ENCODE data around the gene MICAL3. TPM values are rescaled to one million over a fixed set of nuclear protein-coding genes. Genes with fewer than 3 reads are reported as not detected.

Gene MICAL3
- polyA plus RNA-seq, 1 donor from 2014 or later = 28.1 TPM

DNA sequence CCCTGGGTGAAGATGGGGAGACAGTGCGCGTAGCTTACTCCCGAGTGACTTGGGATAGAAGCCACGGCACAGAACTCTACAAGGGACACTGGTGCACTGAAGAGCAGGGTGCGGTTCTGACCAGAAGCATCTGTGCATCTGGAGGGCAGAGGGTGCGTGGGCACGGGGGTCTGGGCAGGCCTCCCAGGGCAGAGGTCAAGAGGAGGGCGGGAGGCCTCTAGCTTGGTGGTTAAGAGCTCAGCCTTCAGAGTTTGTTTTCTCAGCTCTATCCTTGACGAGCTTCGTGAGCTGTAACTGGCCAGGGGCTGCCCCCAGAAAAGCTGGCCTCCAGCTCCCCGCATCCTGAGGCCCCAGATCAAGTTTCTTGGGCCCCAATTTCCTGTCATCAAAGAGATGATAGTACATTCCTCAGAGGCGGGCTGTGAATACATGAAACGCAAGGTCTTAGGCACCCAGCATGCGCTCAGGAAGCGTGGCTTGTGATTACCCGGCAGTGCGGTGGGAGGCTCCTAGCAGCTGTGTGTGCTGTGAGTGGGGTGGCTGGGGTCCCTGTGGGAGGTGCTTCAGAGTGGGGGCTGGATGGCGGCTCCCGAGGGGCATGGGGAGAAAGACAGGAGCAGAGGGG is 244.1 kb downstream of the MICAL3 start:
- H3K9me2 ChIP-seq (ENCODE audit: insufficient read depth, low read length) = no peaks in the 10 kb centered on the region
- no peak overlapping the region for H2AFZ ChIP-seq (ENCODE audit: low read depth, low read length)
- no peak overlapping the region for H3K27ac ChIP-seq (ENCODE audit: low read length)
- TF ChIP-seq EP300 (conservative IDR thresholded peaks at IDR 0.05; ENCODE audit: poor library complexity, severe bottlenecking) (no peak), MXI1 (conservative IDR thresholded peaks at IDR 0.05; ENCODE audit: poor library complexity, severe bottlenecking) (no peak), POLR2AphosphoS5 (IDR thresholded peaks at IDR 0.05) (no peak)
- no peaks in the 10 kb centered on the region for H3K79me2 ChIP-seq (replicated peaks; ENCODE audit: insufficient read depth, low read length)
- no peaks in the 10 kb centered on the region for H3K27me3 ChIP-seq (ENCODE audit: insufficient read depth, low read depth, low read length)
- no peaks in the 10 kb centered on the region for H3K36me3 ChIP-seq (ENCODE audit: insufficient read depth, low read length)
- no peak overlapping the region for H3K9ac ChIP-seq (ENCODE audit: low read length)
- H4K20me1 ChIP-seq (ENCODE audit: insufficient read depth) = no peaks in the 10 kb centered on the region
- H3K4me3 ChIP-seq (ENCODE audit: low read length) = no peak overlapping the region
- H3F3A ChIP-seq (ENCODE audit: insufficient read depth, low read length, poor library complexity, severe bottlenecking) = no peaks in the 10 kb centered on the region
- H3K9me3 ChIP-seq (ENCODE audit: low read length) = no peaks in the 10 kb centered on the region
- no peak overlapping the region for H3K4me2 ChIP-seq (ENCODE audit: low read length)

DNA sequence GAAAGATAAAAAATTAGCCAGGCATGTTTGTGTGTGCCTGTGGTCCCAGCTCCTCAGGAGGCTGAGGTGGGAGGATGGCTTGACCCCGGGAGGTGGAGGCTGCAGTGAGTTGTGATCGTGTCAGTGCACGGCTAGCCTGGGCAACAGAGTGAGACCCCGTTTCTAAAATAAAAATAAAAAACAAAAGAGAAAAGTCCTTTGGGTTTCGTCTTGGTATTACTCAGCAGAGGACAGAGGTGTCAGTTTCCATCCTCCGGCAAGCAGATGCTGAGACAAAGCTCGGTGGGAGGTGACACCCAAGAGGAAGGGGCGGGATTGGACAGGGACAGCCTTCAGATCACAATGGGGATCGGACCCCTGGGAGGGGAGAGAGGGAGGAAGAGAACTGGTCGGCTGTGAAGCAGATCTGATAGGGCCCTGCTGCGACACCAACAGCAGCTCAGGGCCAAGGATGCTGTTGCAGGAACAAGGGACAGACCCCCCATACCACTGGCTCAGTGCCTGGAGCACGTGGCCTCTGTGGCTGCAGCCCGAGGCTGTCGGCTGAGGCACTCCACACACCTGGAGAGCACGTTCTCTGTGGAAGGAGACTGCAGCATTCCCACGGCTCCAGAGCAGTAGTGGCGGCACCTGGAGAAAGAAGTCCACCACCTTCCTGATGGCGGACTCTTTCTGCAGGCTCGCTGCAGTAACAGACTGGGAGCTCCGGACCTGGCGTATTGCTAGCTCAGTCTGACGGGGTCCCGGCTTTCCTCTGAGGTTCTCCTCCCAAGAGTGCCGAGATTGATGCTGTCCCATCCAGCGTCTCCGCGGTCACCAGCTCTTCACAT is 244.9 kb downstream of the MICAL3 start:
- Histone ChIP-seq H2AFZ (ENCODE audit: low read depth, low read length) (no peak overlapping the region), H4K20me1 (ENCODE audit: insufficient read depth) (no peaks in the 10 kb centered on the region), H3K27ac (ENCODE audit: low read length) (no peak overlapping the region), H3K4me2 (ENCODE audit: low read length) (no peak overlapping the region), H3F3A (ENCODE audit: insufficient read depth, low read length, poor library complexity, severe bottlenecking) (no peaks in the 10 kb centered on the region), H3K36me3 (ENCODE audit: insufficient read depth, low read length) (no peaks in the 10 kb centered on the region), H3K27me3 (ENCODE audit: insufficient read depth, low read depth, low read length) (no peaks in the 10 kb centered on the region), H3K9me3 (ENCODE audit: low read length) (no peaks in the 10 kb centered on the region), H3K9me2 (ENCODE audit: insufficient read depth, low read length) (no peaks in the 10 kb centered on the region), H3K4me3 (ENCODE audit: low read length) (no peak overlapping the region), H3K79me2 (replicated peaks; ENCODE audit: insufficient read depth, low read length) (no peaks in the 10 kb centered on the region), H3K9ac (ENCODE audit: low read length) (no peak overlapping the region)
- TF ChIP-seq EP300 (conservative IDR thresholded peaks at IDR 0.05; ENCODE audit: poor library complexity, severe bottlenecking) = no peak
- TF ChIP-seq RAD21 (conservative IDR thresholded peaks at IDR 0.05) = no peak
- no peak for TF ChIP-seq POLR2AphosphoS5 (IDR thresholded peaks at IDR 0.05)
- TF ChIP-seq MXI1 (conservative IDR thresholded peaks at IDR 0.05; ENCODE audit: poor library complexity, severe bottlenecking) = no peak
- no peak for TF ChIP-seq EZH2 (IDR thresholded peaks at IDR 0.05; ENCODE audit: borderline replicate concordance, insufficient read depth, low read length, poor library complexity, severe bottlenecking)

DNA sequence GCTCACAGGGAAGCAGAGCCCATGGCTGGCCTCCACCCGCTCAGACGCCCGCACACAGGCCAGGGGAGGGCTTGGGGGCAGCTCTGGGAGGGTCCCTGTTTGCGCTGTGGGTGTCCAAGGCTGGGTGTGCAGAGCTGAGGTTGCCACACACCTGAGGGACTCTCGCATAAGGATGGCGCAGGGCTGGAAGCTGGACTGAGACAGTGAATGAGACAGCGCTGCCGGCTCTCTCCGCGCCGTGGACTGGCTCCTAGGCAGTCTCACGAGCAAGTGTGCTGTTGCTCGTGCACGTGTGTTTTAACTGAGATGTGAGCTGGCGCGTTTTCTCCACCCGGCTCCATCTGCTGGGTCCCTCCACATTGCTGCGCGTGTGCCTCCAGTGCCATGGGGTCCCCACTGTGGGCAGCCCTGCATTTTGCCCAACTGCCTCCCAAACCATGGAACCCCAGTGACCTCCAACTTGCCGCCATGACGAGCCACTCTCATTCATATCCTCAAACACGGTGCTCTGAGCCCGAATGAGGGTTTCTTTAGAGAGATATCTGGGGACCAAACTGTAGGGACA is 245.9 kb downstream of the MICAL3 start:
- Histone ChIP-seq H3K4me3 (ENCODE audit: low read length) (no peak overlapping the region), H3K27ac (ENCODE audit: low read length) (no peak overlapping the region), H3K9ac (ENCODE audit: low read length) (no peak overlapping the region), H4K20me1 (ENCODE audit: insufficient read depth) (no peaks in the 10 kb centered on the region), H3K9me3 (ENCODE audit: low read length) (no peaks in the 10 kb centered on the region), H3K36me3 (ENCODE audit: insufficient read depth, low read length) (no peaks in the 10 kb centered on the region), H3F3A (ENCODE audit: insufficient read depth, low read length, poor library complexity, severe bottlenecking) (no peaks in the 10 kb centered on the region), H3K4me2 (ENCODE audit: low read length) (no peak overlapping the region), H3K9me2 (ENCODE audit: insufficient read depth, low read length) (no peaks in the 10 kb centered on the region), H2AFZ (ENCODE audit: low read depth, low read length) (no peak overlapping the region), H3K79me2 (replicated peaks; ENCODE audit: insufficient read depth, low read length) (no peaks in the 10 kb centered on the region), H3K27me3 (ENCODE audit: insufficient read depth, low read depth, low read length) (no peaks in the 10 kb centered on the region)
- TF ChIP-seq EZH2 (IDR thresholded peaks at IDR 0.05; ENCODE audit: borderline replicate concordance, insufficient read depth, low read length, poor library complexity, severe bottlenecking) (no peak), MXI1 (conservative IDR thresholded peaks at IDR 0.05; ENCODE audit: poor library complexity, severe bottlenecking) (no peak), SMC3 (conservative IDR thresholded peaks at IDR 0.05; ENCODE audit: poor library complexity) (no peak), RAD21 (conservative IDR thresholded peaks at IDR 0.05) (no peak), TAF1 (IDR thresholded peaks at IDR 0.05; ENCODE audit: low read depth) (no peak), EP300 (conservative IDR thresholded peaks at IDR 0.05; ENCODE audit: poor library complexity, severe bottlenecking) (no peak), POLR2AphosphoS5 (IDR thresholded peaks at IDR 0.05) (no peak)
- TF ChIP-seq, protein P1, sequence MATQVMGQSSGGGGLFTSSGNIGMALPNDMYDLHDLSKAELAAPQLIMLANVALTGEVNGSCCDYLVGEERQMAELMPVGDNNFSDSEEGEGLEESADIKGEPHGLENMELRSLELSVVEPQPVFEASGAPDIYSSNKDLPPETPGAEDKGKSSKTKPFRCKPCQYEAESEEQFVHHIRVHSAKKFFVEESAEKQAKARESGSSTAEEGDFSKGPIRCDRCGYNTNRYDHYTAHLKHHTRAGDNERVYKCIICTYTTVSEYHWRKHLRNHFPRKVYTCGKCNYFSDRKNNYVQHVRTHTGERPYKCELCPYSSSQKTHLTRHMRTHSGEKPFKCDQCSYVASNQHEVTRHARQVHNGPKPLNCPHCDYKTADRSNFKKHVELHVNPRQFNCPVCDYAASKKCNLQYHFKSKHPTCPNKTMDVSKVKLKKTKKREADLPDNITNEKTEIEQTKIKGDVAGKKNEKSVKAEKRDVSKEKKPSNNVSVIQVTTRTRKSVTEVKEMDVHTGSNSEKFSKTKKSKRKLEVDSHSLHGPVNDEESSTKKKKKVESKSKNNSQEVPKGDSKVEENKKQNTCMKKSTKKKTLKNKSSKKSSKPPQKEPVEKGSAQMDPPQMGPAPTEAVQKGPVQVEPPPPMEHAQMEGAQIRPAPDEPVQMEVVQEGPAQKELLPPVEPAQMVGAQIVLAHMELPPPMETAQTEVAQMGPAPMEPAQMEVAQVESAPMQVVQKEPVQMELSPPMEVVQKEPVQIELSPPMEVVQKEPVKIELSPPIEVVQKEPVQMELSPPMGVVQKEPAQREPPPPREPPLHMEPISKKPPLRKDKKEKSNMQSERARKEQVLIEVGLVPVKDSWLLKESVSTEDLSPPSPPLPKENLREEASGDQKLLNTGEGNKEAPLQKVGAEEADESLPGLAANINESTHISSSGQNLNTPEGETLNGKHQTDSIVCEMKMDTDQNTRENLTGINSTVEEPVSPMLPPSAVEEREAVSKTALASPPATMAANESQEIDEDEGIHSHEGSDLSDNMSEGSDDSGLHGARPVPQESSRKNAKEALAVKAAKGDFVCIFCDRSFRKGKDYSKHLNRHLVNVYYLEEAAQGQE (IDR thresholded peaks at IDR 0.05; ENCODE audit: borderline replicate concordance) = no peak
- TF ChIP-seq, protein P2, sequence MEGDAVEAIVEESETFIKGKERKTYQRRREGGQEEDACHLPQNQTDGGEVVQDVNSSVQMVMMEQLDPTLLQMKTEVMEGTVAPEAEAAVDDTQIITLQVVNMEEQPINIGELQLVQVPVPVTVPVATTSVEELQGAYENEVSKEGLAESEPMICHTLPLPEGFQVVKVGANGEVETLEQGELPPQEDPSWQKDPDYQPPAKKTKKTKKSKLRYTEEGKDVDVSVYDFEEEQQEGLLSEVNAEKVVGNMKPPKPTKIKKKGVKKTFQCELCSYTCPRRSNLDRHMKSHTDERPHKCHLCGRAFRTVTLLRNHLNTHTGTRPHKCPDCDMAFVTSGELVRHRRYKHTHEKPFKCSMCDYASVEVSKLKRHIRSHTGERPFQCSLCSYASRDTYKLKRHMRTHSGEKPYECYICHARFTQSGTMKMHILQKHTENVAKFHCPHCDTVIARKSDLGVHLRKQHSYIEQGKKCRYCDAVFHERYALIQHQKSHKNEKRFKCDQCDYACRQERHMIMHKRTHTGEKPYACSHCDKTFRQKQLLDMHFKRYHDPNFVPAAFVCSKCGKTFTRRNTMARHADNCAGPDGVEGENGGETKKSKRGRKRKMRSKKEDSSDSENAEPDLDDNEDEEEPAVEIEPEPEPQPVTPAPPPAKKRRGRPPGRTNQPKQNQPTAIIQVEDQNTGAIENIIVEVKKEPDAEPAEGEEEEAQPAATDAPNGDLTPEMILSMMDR (IDR thresholded peaks at IDR 0.05; ENCODE audit: poor library complexity, severe bottlenecking) = no peak

All from neural cell (in vitro differentiated cells).